H9 (cell line): Measurements from ENCODE around the gene PARL. TPM values are rescaled to one million over a fixed set of nuclear protein-coding genes. Genes with fewer than 3 reads are reported as not detected.

Source experiments
- DNase-seq: peaks from one replicate; pipeline ENCODE4 v3.0.0-alpha.2; 2017
- H2AFZ ChIP-seq: one replicate; pipeline ENCODE4 v1.6.1; 2013; ENCODE audit warnings: mild to moderate bottlenecking, low read length, control low read depth, moderate library complexity
- H2AK5ac ChIP-seq: 2 replicates; pipeline ENCODE4 v1.6.1; 2013; ENCODE audit warnings: low read length, control low read depth, mixed read lengths; ENCODE audit not compliant: insufficient read length
- H2BK120ac ChIP-seq: one replicate; pipeline ENCODE4 v1.6.1; 2013; ENCODE audit warnings: low read depth, mild to moderate bottlenecking, low read length, control low read depth, inconsistent platforms; ENCODE audit not compliant: poor library complexity, severe bottlenecking
- H2BK12ac ChIP-seq: 2 replicates; pipeline ENCODE4 v1.6.1; 2013; ENCODE audit warnings: low read length, control low read depth, mixed read lengths, low read depth; ENCODE audit not compliant: insufficient read length
- H2BK15ac ChIP-seq: 2 replicates; pipeline ENCODE4 v1.6.1; 2013; ENCODE audit warnings: low read depth, low read length, control low read depth
- H2BK20ac ChIP-seq: one replicate; pipeline ENCODE4 v1.6.1; 2013; ENCODE audit warnings: low read depth, mild to moderate bottlenecking, low read length, control low read depth, inconsistent platforms; ENCODE audit not compliant: poor library complexity, severe bottlenecking
- H2BK5ac ChIP-seq: 2 replicates; pipeline ENCODE4 v1.6.1; 2013; ENCODE audit warnings: low read length, control low read depth, mixed read lengths; ENCODE audit not compliant: insufficient read length
- H3K14ac ChIP-seq: 2 replicates; pipeline ENCODE4 v1.6.1; 2013; ENCODE audit warnings: low read length, control low read depth; ENCODE audit not compliant: insufficient read depth
- H3K18ac ChIP-seq: 2 replicates; pipeline ENCODE4 v1.6.1; 2013; ENCODE audit warnings: low read depth, mild to moderate bottlenecking, mixed read lengths, low read length, control low read depth; ENCODE audit not compliant: insufficient read length
- H3K23ac ChIP-seq: 2 replicates; pipeline ENCODE4 v1.6.1; 2013; ENCODE audit warnings: low read length, control low read depth, mixed read lengths, low read depth; ENCODE audit not compliant: insufficient read length
- H3K23me2 ChIP-seq: 2 replicates; pipeline ENCODE4 v1.6.1; 2013; ENCODE audit warnings: low read depth, mild to moderate bottlenecking, mixed read lengths, low read length, control low read depth; ENCODE audit not compliant: insufficient read length, poor library complexity, severe bottlenecking
- H3K27ac ChIP-seq: 2 replicates; pipeline ENCODE4 v1.5.1; 2013; ENCODE audit warnings: low read length, control low read depth, mixed read lengths, low read depth; ENCODE audit not compliant: insufficient read length
- H3K27me3 ChIP-seq: 2 replicates; pipeline ENCODE4 v1.6.1; 2013; ENCODE audit warnings: low read length, control low read depth, inconsistent platforms; ENCODE audit not compliant: insufficient read depth
- H3K4ac ChIP-seq: 2 replicates; pipeline ENCODE4 v1.6.1; 2013; ENCODE audit warnings: low read depth, mild to moderate bottlenecking, control low read depth, inconsistent platforms, low read length, moderate library complexity
- H3K4me1 ChIP-seq: 2 replicates; pipeline ENCODE4 v1.6.1; 2013; ENCODE audit warnings: low read length, control low read depth, inconsistent platforms; ENCODE audit not compliant: insufficient read depth
- H3K4me2 ChIP-seq: 2 replicates; pipeline ENCODE4 v1.6.1; 2013; ENCODE audit warnings: low read length, control low read depth, mixed read lengths; ENCODE audit not compliant: insufficient read length, insufficient read depth
- H3K56ac ChIP-seq: 2 replicates; pipeline ENCODE4 v1.6.1; 2013; ENCODE audit warnings: low read depth, mild to moderate bottlenecking, mixed read lengths, low read length, control low read depth; ENCODE audit not compliant: insufficient read length
- H3K79me1 ChIP-seq: 2 replicates; pipeline ENCODE4 v1.6.1; 2013; ENCODE audit warnings: low read depth, mild to moderate bottlenecking, moderate library complexity, low read length, control low read depth, inconsistent platforms; ENCODE audit not compliant: insufficient read depth, poor library complexity, severe bottlenecking
- H3K79me2 ChIP-seq: 2 replicates; pipeline ENCODE4 v1.6.1; 2013; ENCODE audit warnings: low read length, control low read depth, inconsistent platforms; ENCODE audit not compliant: insufficient read depth
- H3K9ac ChIP-seq: 2 replicates; pipeline ENCODE4 v1.6.1; 2013; ENCODE audit warnings: low read length, control low read depth, mixed read lengths; ENCODE audit not compliant: insufficient read length; ENCODE audit errors: extremely low read depth
- H3K9me3 ChIP-seq: one replicate; pipeline ENCODE4 v1.6.1; 2013; ENCODE audit warnings: low read depth, low read length, inconsistent platforms; ENCODE audit not compliant: control insufficient read depth
- H3T11ph ChIP-seq: one replicate; pipeline ENCODE4 v1.6.1; 2013; ENCODE audit warnings: mild to moderate bottlenecking, low read length, control low read depth, inconsistent platforms
- H4K20me1 ChIP-seq: one replicate; pipeline ENCODE4 v1.6.1; 2013; ENCODE audit not compliant: control insufficient read depth, insufficient read length, insufficient read depth
- H4K5ac ChIP-seq: 2 replicates; pipeline ENCODE4 v1.6.1; 2013; ENCODE audit warnings: low read depth, mild to moderate bottlenecking, mixed read lengths, low read length, control low read depth; ENCODE audit not compliant: insufficient read length
- H4K8ac ChIP-seq: replicated peaks from 2 replicates; pipeline ENCODE4 v1.6.1; 2013; ENCODE audit warnings: low read length, control low read depth, mixed read lengths, low read depth; ENCODE audit not compliant: insufficient read length
- H4K91ac ChIP-seq: 2 replicates; pipeline ENCODE4 v1.6.1; 2013; ENCODE audit warnings: low read depth, mild to moderate bottlenecking, moderate library complexity, mixed read lengths, low read length, control low read depth; ENCODE audit not compliant: insufficient read length
- H3K27ac Mint-ChIP-seq, 3 experiments: 2 replicates in 2 of 3; 3 replicates in 1 of 3; pipeline ENCODE4 v1.8.0; 2020 to 2021; ENCODE audit warnings: mixed read lengths in 3 of 3, mild to moderate bottlenecking in 1 of 3, moderate library complexity in 1 of 3
- H3K27me3 Mint-ChIP-seq: 2 replicates; pipeline ENCODE4 v1.8.0; 2021; ENCODE audit warnings: low read depth, mild to moderate bottlenecking, moderate library complexity, mixed read lengths
- H3K36me3 Mint-ChIP-seq, 3 experiments: 2 replicates in 2 of 3; 3 replicates in 1 of 3; pipeline ENCODE4 v1.8.0; 2020 to 2021; ENCODE audit warnings: low read depth in 3 of 3, mixed read lengths in 3 of 3; ENCODE audit not compliant: insufficient read depth in 1 of 3
- H3K4me1 Mint-ChIP-seq, 2 experiments: 2 replicates each; pipeline ENCODE4 v1.8.0; 2020; ENCODE audit warnings: mixed read lengths in 2 of 2
- H3K4me3 Mint-ChIP-seq, 2 experiments: 2 replicates in 1 of 2; 3 replicates in 1 of 2; pipeline ENCODE4 v1.8.0; 2020 to 2021; ENCODE audit warnings: mild to moderate bottlenecking in 2 of 2, mixed read lengths in 2 of 2, moderate library complexity in 1 of 2
- H3K9me3 Mint-ChIP-seq, 2 experiments: 2 replicates in 1 of 2; 3 replicates in 1 of 2; pipeline ENCODE4 v1.8.0; 2020; ENCODE audit warnings: mild to moderate bottlenecking in 2 of 2, mixed read lengths in 2 of 2, moderate library complexity in 1 of 2
- WGBS: extraction: QIAGEN DNeasy Blood & Tissue Kit; methylation state at CpG from one replicate; pipeline ENCODE4 v1.1.7; 2013; ENCODE audit warnings: missing lambda C conversion rate, low lambda C conversion rate, mixed read lengths; ENCODE audit not compliant: insufficient read length; ENCODE audit errors: extremely low coverage; 5-methylcytosine and 5-hydroxymethylcytosine counted together
- total RNA-seq: library from RNA; stranded (reverse); gene quantifications from 2 replicates; pipeline ENCODE4 v1.2.1, GENCODE V29; 2021
- TF ChIP-seq, protein P1 (sequence below): fragments of 200-600 bp; sonication (generic); conservative IDR thresholded peaks from 3 replicates; pipeline ENCODE4 v1.8.0; 2021; ENCODE audit warnings: antibody characterized with exemption, mild to moderate bottlenecking

Gene PARL
- total RNA-seq, 1 experiment from 2014 or later = 94.5 TPM

DNA sequence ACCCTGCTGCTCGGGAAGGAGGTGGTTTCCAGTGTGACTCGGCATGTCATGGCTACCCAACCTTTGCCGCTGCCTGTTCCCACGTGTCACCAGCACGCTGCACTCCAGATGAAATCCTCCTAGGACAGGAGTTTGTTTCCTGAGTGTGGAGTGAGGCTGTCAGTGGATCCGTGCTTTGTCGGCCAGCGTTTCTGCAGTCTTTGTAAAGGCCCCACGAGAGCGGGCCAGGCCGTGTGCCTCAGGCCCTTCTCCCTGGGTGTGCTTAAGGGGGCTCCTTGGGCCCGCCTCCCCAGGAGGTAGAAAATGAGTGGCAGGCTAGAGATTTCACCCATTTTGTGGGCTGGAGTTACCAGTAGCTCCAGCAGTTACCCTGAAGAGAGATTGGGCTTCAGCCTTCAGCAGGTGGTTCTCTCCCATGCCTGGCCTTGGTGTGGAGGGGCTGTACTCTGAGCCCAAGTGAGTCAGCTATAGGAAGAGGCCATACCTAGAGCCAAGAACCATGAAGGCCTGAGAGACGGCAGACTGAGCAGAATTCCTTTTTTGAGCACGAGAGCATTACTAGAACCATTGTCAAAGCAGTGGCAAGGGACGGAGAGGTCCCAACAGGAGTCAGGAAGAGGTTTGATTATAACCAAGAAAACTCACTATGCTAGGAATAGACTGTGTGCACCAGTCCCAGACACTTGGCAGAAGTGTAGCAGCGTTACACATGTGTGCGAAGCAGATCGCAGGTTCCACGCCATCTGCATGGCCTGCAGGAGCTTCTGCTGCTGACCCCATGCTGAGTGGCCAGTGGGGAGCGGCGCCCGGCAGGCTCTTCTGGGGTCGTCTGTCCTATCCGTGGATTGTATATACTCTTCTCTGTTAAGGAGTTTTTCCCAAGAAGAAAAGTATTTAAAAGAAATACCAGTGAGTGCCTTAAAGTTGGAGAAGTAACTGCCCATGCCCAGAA is 73.8 kb downstream of the PARL start:
- WGBS = no CpG with 5 or more reads among the region's 24 CpGs
- Histone ChIP-seq H4K91ac (no peak overlapping the region), H2BK15ac (no peak overlapping the region), H3K23ac (no peak overlapping the region), H3K79me2 (no peaks in the 10 kb centered on the region), H2BK120ac (no peak overlapping the region), H2BK20ac (no peak overlapping the region), H3T11ph (no peak overlapping the region), H3K18ac (no peak overlapping the region), H3K27ac (no peak overlapping the region), H3K79me1 (no peaks in the 10 kb centered on the region), H3K4me2 (no peak overlapping the region), H3K9me3 (no peaks in the 10 kb centered on the region), H4K5ac (no peak overlapping the region), H4K20me1 (no peaks in the 10 kb centered on the region), H4K8ac (no peak overlapping the region), H3K4ac (no peak overlapping the region), H3K14ac (no peak overlapping the region), H2BK12ac (no peak overlapping the region), H2BK5ac (no peak overlapping the region), H3K23me2 (no peaks in the 10 kb centered on the region), H2AK5ac (no peak overlapping the region), H3K4me1 (no peaks in the 10 kb centered on the region), H2AFZ (no peak overlapping the region), H3K56ac (no peak overlapping the region), H3K27me3 (no peaks in the 10 kb centered on the region), H3K9ac (no peak overlapping the region)
- Mint-ChIP-seq H3K36me3 (peaks cover 32 to 80% (median 65%) of the 10 kb centered on the region in 3 experiments; a peak in 6 of 7 replicates), H3K4me3 (no peak overlapping the region), H3K4me1 (0 out of 4 replicates have a peak, but pooled peaks cover 0 to 1% of the 10 kb centered on the region in 2 experiments), H3K9me3 (no peaks in the 10 kb centered on the region), H3K27me3 (no peaks in the 10 kb centered on the region), H3K27ac (peak overlapping the region; percentile 4 to 77 (median 32); a peak in 4 of 7 replicates)
- TF ChIP-seq, protein P1, sequence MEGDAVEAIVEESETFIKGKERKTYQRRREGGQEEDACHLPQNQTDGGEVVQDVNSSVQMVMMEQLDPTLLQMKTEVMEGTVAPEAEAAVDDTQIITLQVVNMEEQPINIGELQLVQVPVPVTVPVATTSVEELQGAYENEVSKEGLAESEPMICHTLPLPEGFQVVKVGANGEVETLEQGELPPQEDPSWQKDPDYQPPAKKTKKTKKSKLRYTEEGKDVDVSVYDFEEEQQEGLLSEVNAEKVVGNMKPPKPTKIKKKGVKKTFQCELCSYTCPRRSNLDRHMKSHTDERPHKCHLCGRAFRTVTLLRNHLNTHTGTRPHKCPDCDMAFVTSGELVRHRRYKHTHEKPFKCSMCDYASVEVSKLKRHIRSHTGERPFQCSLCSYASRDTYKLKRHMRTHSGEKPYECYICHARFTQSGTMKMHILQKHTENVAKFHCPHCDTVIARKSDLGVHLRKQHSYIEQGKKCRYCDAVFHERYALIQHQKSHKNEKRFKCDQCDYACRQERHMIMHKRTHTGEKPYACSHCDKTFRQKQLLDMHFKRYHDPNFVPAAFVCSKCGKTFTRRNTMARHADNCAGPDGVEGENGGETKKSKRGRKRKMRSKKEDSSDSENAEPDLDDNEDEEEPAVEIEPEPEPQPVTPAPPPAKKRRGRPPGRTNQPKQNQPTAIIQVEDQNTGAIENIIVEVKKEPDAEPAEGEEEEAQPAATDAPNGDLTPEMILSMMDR = no peak
- no peak for DNase-seq
